Heart right ventricle (tissue), 16 donors: ENCODE data around the gene ALOX15B. TPM values are rescaled to one million over a fixed set of nuclear protein-coding genes. Genes with fewer than 3 reads are reported as not detected.
"Not testable (repeated sequence)": the region's sequence is repeated elsewhere in the genome, so short reads cannot be mapped to it uniquely, and the experiment has no call there.

Source experiments
- ATAC-seq, 8 donors: fragments of 200-7000 bp; cut with Tn5 transposase; one replicate each; pipeline ENCODE4 v1.9.1; 2020; ENCODE audit warnings: mild to moderate bottlenecking in 8 of 8, moderate library complexity in 8 of 8, moderate number of reproducible peaks in 1 of 8
- DNase-seq, 2 donors: peaks; one replicate each; pipeline ENCODE4 v3.0.0-alpha.2; 2020
- H3K27ac ChIP-seq, 10 donors: fragments of 200-600 bp; sonication (generic) in 2 of 10; one replicate each; pipeline versions ENCODE4 v1.5.0 to v1.8.0; 2020 to 2022; ENCODE audit warnings: mild to moderate bottlenecking in 3 of 10
- H3K27me3 ChIP-seq, 7 donors: fragments of 200-600 bp; one replicate each; pipeline ENCODE4 v1.8.0; 2021 to 2022; ENCODE audit warnings: mild to moderate bottlenecking in 2 of 7
- H3K36me3 ChIP-seq, 9 donors: fragments of 200-600 bp; sonication (generic) in 1 of 9; one replicate each; pipeline versions ENCODE4 v1.5.0 to v1.8.0; 2020 to 2022; ENCODE audit warnings: mild to moderate bottlenecking in 2 of 9
- H3K4me1 ChIP-seq, 9 donors: fragments of 200-600 bp; sonication (generic) in 1 of 9; one replicate each; pipeline versions ENCODE4 v1.5.0 to v1.8.0; 2020 to 2022; ENCODE audit warnings: mild to moderate bottlenecking in 4 of 9
- H3K4me3 ChIP-seq, 10 donors: fragments of 200-600 bp; sonication (generic) in 2 of 10; one replicate each; pipeline versions ENCODE4 v1.5.0 to v1.8.0; 2020 to 2022; ENCODE audit warnings: mild to moderate bottlenecking in 7 of 10, moderate library complexity in 2 of 10
- H3K9me3 ChIP-seq, 11 donors: fragments of 200-600 bp in 10 of 11; sonication (generic) in 2 of 11; one replicate each; pipeline versions ENCODE4 v1.5.0 to v1.8.0; 2013 to 2022; ENCODE audit warnings: mild to moderate bottlenecking in 2 of 11, control low read depth in 1 of 11, moderate library complexity in 1 of 11
- WGBS, 2 donors: extraction: QIAGEN DNeasy Blood & Tissue Kit; methylation state at CpG; one replicate each; pipeline ENCODE4 v1.1.7; 2013; ENCODE audit warnings: inconsistent platforms in 1 of 2; 5-methylcytosine and 5-hydroxymethylcytosine counted together
- intact Hi-C, 10 donors: fragments of 100-400 bp; cut with DNase I; formaldehyde crosslinking; loops; one replicate each; pipeline versions ENCODE4 v1.11.1 to v1.14.2; 2022
- polyA plus RNA-seq, 2 donors: library from polyadenylated mRNA; stranded (reverse); fragments of 200-250 nt; gene quantifications; one replicate each; pipeline ENCODE4 v1.2.3, GENCODE V29; 2013
- total RNA-seq, 10 donors: library from RNA; stranded (reverse); fragmentation: NEBNext Ultra II Directional in 3 of 10; extraction: Animal tissue kit (Norgen Biotek cat#: 25700) in 3 of 10; gene quantifications; one replicate each; pipeline versions ENCODE4 v1.2.1 to v1.2.4, GENCODE V29; 2021 to 2023
- TF ChIP-seq, protein P1 (sequence below), 9 donors: fragments of 200-600 bp; sonication (generic) in 2 of 9; IDR thresholded peaks; one replicate each; pipeline versions ENCODE4 v1.5.0 to v1.8.0; 2021 to 2022; ENCODE audit warnings: antibody characterized with exemption in 9 of 9, mild to moderate bottlenecking in 5 of 9, moderate library complexity in 1 of 9
- donor health status: Arrhythmogenic right ventricular cardiomyopathy.
- donor health status: ischemic (EF 13 %, LVEDD 7.1; RV severe dilation, severe dysfunction).
- donor health status: healthy with polysubstance abuse.
- donor health status: DM: no; HTN: yes; CAD: no.
- donor health status: DM: no; HTN: no; CAD: no.
- donor health status: ischemic (EF 25% LVEDD 6.9; RV normal size, moderate dysfunction).
- donor health status: ischemic (EF 25% LVEDD 5.7; RV mildly dilated, moderate dysfunction).
- donor health status: healthy.
- donor health status: DM: yes; HTN: yes; CAD: no.
- donor health status: Ischemic cardiomyopathy.
- donor health status: ischemic (EF 35%, LVEDD 5.7; RV mildly dilated, moderate dysfunction).
- donor health status: nonischemic (EF 11% LVEDD 7.7; RV severe dilation, severe dysfunction).
- donor health status: DM: yes; HTN: yes; CAD: no.
- donor health status: PGD.
- donor health status: ischemic (EF 29% LVEDD 5.4; RV normal size, mild dysfunction).
- donor health status: nonischemic (EF 23%, LVEDD 6.1; RV moderate dilation, normal function).

Gene ALOX15B
- total and polyA plus RNA-seq, 12 donors, result 0.10 to 1.3 (median 0.27) TPM; not detected in 6

- no peak for DNase-seq
- Histone ChIP-seq H3K4me3 (no peak overlapping the region), H3K36me3 (no peaks in the 10 kb centered on the region), H3K27me3 (peaks cover 6 to 99% (median 97%) of the 10 kb centered on the region in 7 donors), H3K4me1 (peaks cover 9 to 40% (median 34%) of the 10 kb centered on the region in 9 donors), H3K27ac (no peak overlapping the region), H3K9me3 (no peaks in the 10 kb centered on the region)
- WGBS, 2 donors, result 88 to 91% methylated on average over 13 of the region's 13 CpGs
- ATAC-seq, result no peak
- TF ChIP-seq, protein P1, sequence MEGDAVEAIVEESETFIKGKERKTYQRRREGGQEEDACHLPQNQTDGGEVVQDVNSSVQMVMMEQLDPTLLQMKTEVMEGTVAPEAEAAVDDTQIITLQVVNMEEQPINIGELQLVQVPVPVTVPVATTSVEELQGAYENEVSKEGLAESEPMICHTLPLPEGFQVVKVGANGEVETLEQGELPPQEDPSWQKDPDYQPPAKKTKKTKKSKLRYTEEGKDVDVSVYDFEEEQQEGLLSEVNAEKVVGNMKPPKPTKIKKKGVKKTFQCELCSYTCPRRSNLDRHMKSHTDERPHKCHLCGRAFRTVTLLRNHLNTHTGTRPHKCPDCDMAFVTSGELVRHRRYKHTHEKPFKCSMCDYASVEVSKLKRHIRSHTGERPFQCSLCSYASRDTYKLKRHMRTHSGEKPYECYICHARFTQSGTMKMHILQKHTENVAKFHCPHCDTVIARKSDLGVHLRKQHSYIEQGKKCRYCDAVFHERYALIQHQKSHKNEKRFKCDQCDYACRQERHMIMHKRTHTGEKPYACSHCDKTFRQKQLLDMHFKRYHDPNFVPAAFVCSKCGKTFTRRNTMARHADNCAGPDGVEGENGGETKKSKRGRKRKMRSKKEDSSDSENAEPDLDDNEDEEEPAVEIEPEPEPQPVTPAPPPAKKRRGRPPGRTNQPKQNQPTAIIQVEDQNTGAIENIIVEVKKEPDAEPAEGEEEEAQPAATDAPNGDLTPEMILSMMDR (IDR thresholded peaks at IDR 0.05), result no peak
- intact Hi-C loops, result loop anchor here in 2 of 10 donors (5.0 kb wide), 2 partner anchors 41 to 226 kb away; partner anchors contain the start of gene ALOXE3 (in 1 of the 2)
Measured at GRCh38 chr17:8076502-8077266, 37.8 kb downstream of the ALOX15B start.

DNA sequence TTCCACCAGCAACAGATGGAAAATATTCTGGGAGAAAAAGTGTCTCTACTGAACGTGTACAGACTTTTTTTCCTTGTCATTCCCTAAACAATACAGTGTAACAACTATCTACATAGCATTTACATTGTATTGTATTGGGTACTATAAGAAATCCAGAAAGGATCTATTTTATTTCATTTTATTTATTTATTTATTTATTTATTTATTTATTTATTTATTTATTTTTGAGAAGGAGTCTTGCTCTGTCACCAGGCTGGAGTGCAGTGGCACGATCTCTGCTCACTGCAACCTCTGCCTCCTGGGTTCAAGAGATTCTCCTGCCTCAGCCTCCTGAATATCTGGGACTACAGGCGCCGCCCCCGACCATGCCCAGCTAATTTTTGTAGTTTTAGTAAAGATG is 39.1 kb downstream of the ALOX15B start:
- 71 to 89% methylated on average over 5 of the region's 5 CpGs for WGBS, 2 donors
- not testable (repeated sequence) for DNase-seq, H3K4me3 ChIP-seq, H3K9me3 ChIP-seq, H3K36me3 ChIP-seq, ATAC-seq, H3K27ac ChIP-seq
- peaks cover 8 to 31% (median 25%) of the 10 kb centered on the region in 9 donors for H3K4me1 ChIP-seq
- peaks cover 6 to 98% (median 93%) of the 10 kb centered on the region in 7 donors for H3K27me3 ChIP-seq
- intact Hi-C loops, result loop anchor here in 2 of 10 donors (5.0 kb wide), 2 partner anchors 39 to 224 kb away; partner anchors contain the start of gene ALOXE3 (in 1 of the 2)

GRCh38 chr17:8079291-8080207 is 40.7 kb downstream of the ALOX15B start:
- Histone ChIP-seq H3K9me3 (no peaks in the 10 kb centered on the region), H3K27me3 (peaks cover 0 to 98% (median 90%) of the 10 kb centered on the region in 7 donors), H3K4me1 (peaks cover 3 to 19% (median 14%) of the 10 kb centered on the region in 9 donors), H3K27ac (peak overlapping the region in 1 of 10 donors; percentile 53), H3K4me3 (peak overlapping the region; percentile 14 to 56 (median 42)), H3K36me3 (no peaks in the 10 kb centered on the region)
- WGBS, 2 donors, result 2% methylated on average over 80 to 87 of the region's 87 CpGs
- ATAC-seq (peak; percentile 82 to 94 (median 92)), DNase-seq (peak; percentile 67 to 78)
- TF ChIP-seq, protein P1 (IDR thresholded peaks at IDR 0.05), result peak; percentile 83 to 96 (median 94)
- intact Hi-C loops, result loop anchor here in 4 of 10 donors (5.0 to 10.0 kb wide), 3 partner anchors 38 to 225 kb away; partner anchors contain the start of gene ALOXE3 (in 1 of the 4)

GRCh38 chr17:8080208-8080798 is 41.4 kb downstream of the ALOX15B start:
- Histone ChIP-seq H3K9me3 (no peaks in the 10 kb centered on the region), H3K36me3 (no peaks in the 10 kb centered on the region), H3K4me1 (peaks cover 3 to 19% (median 14%) of the 10 kb centered on the region in 9 donors), H3K27ac (no peak overlapping the region), H3K4me3 (peak overlapping the region in 9 of 10 donors; percentile 24 to 56 (median 43)), H3K27me3 (peaks cover 0 to 96% (median 87%) of the 10 kb centered on the region in 7 donors)
- 19 to 20% methylated on average over 25 of the region's 25 CpGs for WGBS, 2 donors
- DNase-seq, result no peak
- ATAC-seq, result peak in 5 of 8 donors; percentile 4 to 33 (median 18)
- TF ChIP-seq, protein P1 (IDR thresholded peaks at IDR 0.05), result peak in 3 of 9 donors; percentile 1 to 32 (median 3)
- intact Hi-C loops, result loop anchor here in 3 of 10 donors (10.0 kb wide), 1 partner anchor 224 kb away; no protein-coding TSS in a partner anchor
